GM12864 (cell line): Measurements from ENCODE around the gene PLEKHO2.

Experiments used
- DNase-seq: peaks from one replicate; pipeline ENCODE4 v3.0.0-alpha.2; 2011; ENCODE audit warnings: low read depth
- H3K4me3 ChIP-seq: 2 replicates; pipeline ENCODE4 v1.5.1; 2011; ENCODE audit warnings: mild to moderate bottlenecking, low read depth, low read length, control low read depth
- TF ChIP-seq, protein P1 (sequence below): IDR thresholded peaks from 2 replicates; pipeline ENCODE4 v1.5.1; 2011; ENCODE audit warnings: low read depth, mild to moderate bottlenecking, moderate library complexity, low read length, control low read depth, inconsistent platforms; ENCODE audit errors: missing control alignments

The PLEKHO2 gene

DNA sequence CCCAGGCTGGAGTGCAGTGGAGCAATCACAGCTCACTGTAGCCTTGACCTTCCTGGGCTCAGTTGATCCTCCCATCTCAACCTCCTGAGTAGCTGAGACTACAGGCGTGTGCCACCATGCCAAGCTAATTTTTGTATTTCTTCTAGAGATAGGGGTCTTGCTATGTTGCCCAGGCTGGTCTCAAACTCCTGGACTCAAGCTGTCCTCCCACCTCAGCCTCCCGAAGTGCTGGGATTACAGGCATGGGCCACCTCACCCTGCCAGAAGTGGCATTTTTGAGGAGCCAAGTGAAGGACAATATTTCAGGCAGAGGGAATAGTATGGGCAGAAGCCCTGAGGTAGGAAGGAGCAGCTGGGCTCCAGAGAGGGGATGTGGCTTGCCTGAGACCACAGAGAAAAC is 74.7 kb downstream of the PLEKHO2 start:
- no peak overlapping the region for H3K4me3 ChIP-seq
- no peak for DNase-seq
- TF ChIP-seq, protein P1, sequence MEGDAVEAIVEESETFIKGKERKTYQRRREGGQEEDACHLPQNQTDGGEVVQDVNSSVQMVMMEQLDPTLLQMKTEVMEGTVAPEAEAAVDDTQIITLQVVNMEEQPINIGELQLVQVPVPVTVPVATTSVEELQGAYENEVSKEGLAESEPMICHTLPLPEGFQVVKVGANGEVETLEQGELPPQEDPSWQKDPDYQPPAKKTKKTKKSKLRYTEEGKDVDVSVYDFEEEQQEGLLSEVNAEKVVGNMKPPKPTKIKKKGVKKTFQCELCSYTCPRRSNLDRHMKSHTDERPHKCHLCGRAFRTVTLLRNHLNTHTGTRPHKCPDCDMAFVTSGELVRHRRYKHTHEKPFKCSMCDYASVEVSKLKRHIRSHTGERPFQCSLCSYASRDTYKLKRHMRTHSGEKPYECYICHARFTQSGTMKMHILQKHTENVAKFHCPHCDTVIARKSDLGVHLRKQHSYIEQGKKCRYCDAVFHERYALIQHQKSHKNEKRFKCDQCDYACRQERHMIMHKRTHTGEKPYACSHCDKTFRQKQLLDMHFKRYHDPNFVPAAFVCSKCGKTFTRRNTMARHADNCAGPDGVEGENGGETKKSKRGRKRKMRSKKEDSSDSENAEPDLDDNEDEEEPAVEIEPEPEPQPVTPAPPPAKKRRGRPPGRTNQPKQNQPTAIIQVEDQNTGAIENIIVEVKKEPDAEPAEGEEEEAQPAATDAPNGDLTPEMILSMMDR = no peak

DNA sequence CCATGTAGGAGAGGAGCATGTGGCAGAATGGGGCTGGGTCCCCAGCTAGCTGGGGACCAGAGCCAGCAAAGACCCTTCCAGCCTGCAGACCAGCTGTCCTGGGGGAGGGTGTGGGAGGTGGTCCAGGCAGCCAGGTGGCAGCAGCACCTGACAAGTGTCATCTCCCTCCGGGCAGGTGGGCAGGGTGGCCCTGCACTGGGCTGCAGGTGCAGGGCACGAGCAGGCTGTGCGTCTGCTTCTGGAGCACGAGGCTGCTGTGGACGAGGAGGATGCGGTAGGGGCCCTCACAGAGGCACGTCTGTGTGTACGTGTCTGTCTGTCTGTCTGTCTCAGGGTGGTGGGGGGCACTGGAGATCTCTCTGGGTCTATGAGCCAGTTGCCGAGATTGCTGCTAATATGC is 75.5 kb downstream of the PLEKHO2 start:
- no peak overlapping the region for H3K4me3 ChIP-seq
- TF ChIP-seq, protein P1 = no peak
- DNase-seq = no peak
